CD4-positive, alpha-beta memory T cell (primary cell): ENCODE results near the gene EPHB2. TPM values are rescaled to one million over a fixed set of nuclear protein-coding genes. Genes with fewer than 3 reads are reported as not detected.

Experiments
- CTCF ChIA-PET: fragments of 350-600 bp; sonication (Branson Sonifier 250); formaldehyde crosslinking; loops from one replicate; lab custom pipeline; 2021; ENCODE audit warnings: inconsistent platforms; ENCODE audit not compliant: partially characterized antibody; lab: Charles Lee
- POLR2A ChIA-PET: fragments of 350-600 bp; sonication (Branson Sonifier 250); formaldehyde crosslinking; loops from one replicate; lab custom pipeline; 2021; ENCODE audit not compliant: partially characterized antibody; lab: Charles Lee
- DNase-seq, 5 donors: peaks; one replicate each; pipeline versions ENCODE4 v3.0.0 to v3.0.0-alpha.2; 2020 to 2022; ENCODE audit warnings: mixed read lengths in 1 of 5
- H3K27ac ChIP-seq: one replicate; pipeline ENCODE4 v1.7.0; 2013; ENCODE audit warnings: low read depth, low read length
- H3K27me3 ChIP-seq: 2 replicates; pipeline ENCODE4 v1.7.0; 2013; ENCODE audit warnings: mild to moderate bottlenecking, low read length, moderate library complexity; ENCODE audit not compliant: insufficient read depth
- H3K36me3 ChIP-seq: 2 replicates; pipeline ENCODE4 v1.7.0; 2013; ENCODE audit warnings: mild to moderate bottlenecking, low read length, moderate library complexity; ENCODE audit not compliant: insufficient read depth
- H3K4me1 ChIP-seq: 2 replicates; pipeline ENCODE4 v1.7.0; 2013; ENCODE audit warnings: mild to moderate bottlenecking, low read length, moderate library complexity; ENCODE audit not compliant: insufficient read depth
- H3K4me3 ChIP-seq, 2 donors: one replicate each; pipeline ENCODE4 v1.7.0; 2013; ENCODE audit warnings: low read length in 2 of 2, mild to moderate bottlenecking in 1 of 2
- H3K9me3 ChIP-seq, 2 donors: one replicate each; pipeline ENCODE4 v1.7.0; 2013; ENCODE audit warnings: low read length in 2 of 2, control low read depth in 1 of 2; ENCODE audit not compliant: control insufficient read depth in 1 of 2
- H3K27ac Mint-ChIP-seq, 7 donors: one replicate each; pipeline ENCODE4 v1.8.0; 2020 to 2021; ENCODE audit warnings: mixed read lengths in 7 of 7, mild to moderate bottlenecking in 6 of 7, inconsistent platforms in 3 of 7, moderate library complexity in 3 of 7
- H3K27me3 Mint-ChIP-seq, 2 donors: one replicate each; pipeline ENCODE4 v1.8.0; 2020 to 2021; ENCODE audit warnings: mixed read lengths in 2 of 2
- H3K36me3 Mint-ChIP-seq, 2 donors: one replicate each; pipeline ENCODE4 v1.8.0; 2020 to 2021; ENCODE audit warnings: mixed read lengths in 2 of 2, inconsistent platforms in 1 of 2, mild to moderate bottlenecking in 1 of 2
- H3K4me1 Mint-ChIP-seq, 4 donors: one replicate each; pipeline ENCODE4 v1.8.0; 2020 to 2021; ENCODE audit warnings: mixed read lengths in 4 of 4, mild to moderate bottlenecking in 1 of 4
- H3K4me3 Mint-ChIP-seq, 8 donors: one replicate each; pipeline ENCODE4 v1.8.0; 2020 to 2021; ENCODE audit warnings: mixed read lengths in 8 of 8, mild to moderate bottlenecking in 7 of 8, moderate library complexity in 6 of 8, inconsistent platforms in 3 of 8
- H3K9me3 Mint-ChIP-seq, 8 donors: one replicate each; pipeline ENCODE4 v1.8.0; 2020 to 2021; ENCODE audit warnings: mixed read lengths in 8 of 8, mild to moderate bottlenecking in 5 of 8, inconsistent platforms in 3 of 8, moderate library complexity in 1 of 8
- intact Hi-C: fragments of 100-400 bp; cut with micrococcal nuclease; formaldehyde crosslinking; loops from one replicate; pipeline ENCODE4 v1.15.1; 2023
- polyA plus RNA-seq, 2 donors: library from polyadenylated mRNA; unstranded; fragments of 300-500 nt; fragmentation: Illumina TruSeq; gene quantifications; one replicate each; pipeline ENCODE4 v1.2.3, GENCODE V29; 2021
- total RNA-seq, 2 experiments: library from RNA; stranded (reverse); gene quantifications; one replicate each; pipeline ENCODE4 v1.2.3, GENCODE V29; 2021

The EPHB2 gene
- total and polyA plus RNA-seq, 4 experiments from 2014 or later = 0.35 to 0.36 TPM; not detected in 2

- Histone ChIP-seq H3K36me3 (no peaks in the 10 kb centered on the region), H3K4me1 (no peaks in the 10 kb centered on the region), H3K27ac (no peak overlapping the region), H3K4me3 (no peak overlapping the region), H3K27me3 (no peaks in the 10 kb centered on the region), H3K9me3 (no peaks in the 10 kb centered on the region)
- ChIA-PET POLR2A (no interaction called here), CTCF (no interaction called here)
- no peaks in the 10 kb centered on the region for H3K36me3 Mint-ChIP-seq
- no peaks in the 10 kb centered on the region for H3K9me3 Mint-ChIP-seq
- no peak overlapping the region for H3K27ac Mint-ChIP-seq
- no peak for DNase-seq
- peaks cover 3 to 15% of the 10 kb centered on the region in 2 donors for H3K27me3 Mint-ChIP-seq
- no peaks in the 10 kb centered on the region for H3K4me1 Mint-ChIP-seq
- H3K4me3 Mint-ChIP-seq = no peak overlapping the region
- intact Hi-C loops = no loop called here
Measured at GRCh38 chr1:22914156-22914555, 203.5 kb downstream of the EPHB2 start.

GRCh38 chr1:22914633-22915217 is 204.1 kb downstream of the EPHB2 start:
- Mint-ChIP-seq H3K4me3 (no peak overlapping the region), H3K27me3 (peaks cover 3 to 15% of the 10 kb centered on the region in 2 donors), H3K9me3 (no peaks in the 10 kb centered on the region), H3K27ac (peak overlapping the region in 1 of 7 donors; percentile 7), H3K4me1 (no peaks in the 10 kb centered on the region), H3K36me3 (no peaks in the 10 kb centered on the region)
- Histone ChIP-seq H3K27ac (no peak overlapping the region), H3K36me3 (no peaks in the 10 kb centered on the region), H3K9me3 (no peaks in the 10 kb centered on the region), H3K4me3 (no peak overlapping the region), H3K27me3 (no peaks in the 10 kb centered on the region), H3K4me1 (no peaks in the 10 kb centered on the region)
- no peak for DNase-seq
- ChIA-PET POLR2A (no interaction called here), CTCF (no interaction called here)
- intact Hi-C loops = no loop called here

GRCh38 chr1:22915231-22915630 is 204.6 kb downstream of the EPHB2 start:
- Mint-ChIP-seq H3K4me3 (no peak overlapping the region), H3K9me3 (no peaks in the 10 kb centered on the region), H3K36me3 (no peaks in the 10 kb centered on the region), H3K4me1 (no peaks in the 10 kb centered on the region), H3K27me3 (peaks cover 3 to 15% of the 10 kb centered on the region in 2 donors), H3K27ac (no peak overlapping the region)
- Histone ChIP-seq H3K36me3 (no peaks in the 10 kb centered on the region), H3K4me3 (no peak overlapping the region), H3K9me3 (no peaks in the 10 kb centered on the region), H3K4me1 (no peaks in the 10 kb centered on the region), H3K27me3 (no peaks in the 10 kb centered on the region), H3K27ac (no peak overlapping the region)
- POLR2A ChIA-PET = no interaction called here
- CTCF ChIA-PET = no interaction called here
- intact Hi-C loops = no loop called here
- DNase-seq = no peak

- Mint-ChIP-seq H3K27ac (no peak overlapping the region), H3K27me3 (peaks cover 3 to 15% of the 10 kb centered on the region in 2 donors), H3K4me1 (no peaks in the 10 kb centered on the region), H3K9me3 (no peaks in the 10 kb centered on the region), H3K4me3 (no peak overlapping the region), H3K36me3 (no peaks in the 10 kb centered on the region)
- no peak overlapping the region for H3K4me3 ChIP-seq
- no peaks in the 10 kb centered on the region for H3K27me3 ChIP-seq
- H3K27ac ChIP-seq = no peak overlapping the region
- POLR2A ChIA-PET = no interaction called here
- intact Hi-C loops = no loop called here
- H3K36me3 ChIP-seq = no peaks in the 10 kb centered on the region
- CTCF ChIA-PET = no interaction called here
- H3K4me1 ChIP-seq = no peaks in the 10 kb centered on the region
- DNase-seq = no peak
- H3K9me3 ChIP-seq = no peaks in the 10 kb centered on the region
Measured at GRCh38 chr1:22915816-22916470, 205.3 kb downstream of the EPHB2 start.

- intact Hi-C loops = no loop called here
- POLR2A ChIA-PET = no interaction called here
Measured at GRCh38 chr1:22916471-22916820, 205.8 kb downstream of the EPHB2 start.

GRCh38 chr1:22917989-22918388 is 207.3 kb downstream of the EPHB2 start:
- ChIA-PET CTCF (no interaction called here), POLR2A (no interaction called here)
- DNase-seq = no peak
- Mint-ChIP-seq H3K4me3 (no peak overlapping the region), H3K27ac (no peak overlapping the region), H3K27me3 (peaks cover 3 to 16% of the 10 kb centered on the region in 2 donors), H3K4me1 (no peaks in the 10 kb centered on the region), H3K36me3 (no peaks in the 10 kb centered on the region), H3K9me3 (peaks cover 0 to 2% (median 0%) of the 10 kb centered on the region in 8 donors)
- H3K9me3 ChIP-seq = no peaks in the 10 kb centered on the region
- H3K36me3 ChIP-seq = no peaks in the 10 kb centered on the region
- H3K27me3 ChIP-seq = no peaks in the 10 kb centered on the region
- intact Hi-C loops = no loop called here
- H3K27ac ChIP-seq = no peak overlapping the region
- no peak overlapping the region for H3K4me3 ChIP-seq
- H3K4me1 ChIP-seq = no peaks in the 10 kb centered on the region

More at GRCh38 chr1:22916471-22916820, 205.8 kb downstream of the EPHB2 start:
- H3K4me3 ChIP-seq = no peak overlapping the region
- Mint-ChIP-seq H3K9me3 (no peaks in the 10 kb centered on the region), H3K27me3 (peaks cover 3 to 15% of the 10 kb centered on the region in 2 donors), H3K36me3 (no peaks in the 10 kb centered on the region), H3K4me1 (no peaks in the 10 kb centered on the region), H3K4me3 (no peak overlapping the region), H3K27ac (no peak overlapping the region)
- no peaks in the 10 kb centered on the region for H3K27me3 ChIP-seq
- no peaks in the 10 kb centered on the region for H3K9me3 ChIP-seq
- H3K4me1 ChIP-seq = no peaks in the 10 kb centered on the region
- H3K27ac ChIP-seq = no peak overlapping the region
- CTCF ChIA-PET = no interaction called here
- no peaks in the 10 kb centered on the region for H3K36me3 ChIP-seq
- no peak for DNase-seq

GRCh38 chr1:22918644-22919043 is 208.0 kb downstream of the EPHB2 start:
- H3K9me3 ChIP-seq = no peaks in the 10 kb centered on the region
- no peaks in the 10 kb centered on the region for H3K36me3 ChIP-seq
- intact Hi-C loops = no loop called here
- H3K27ac ChIP-seq = no peak overlapping the region
- ChIA-PET POLR2A (no interaction called here), CTCF (no interaction called here)
- no peaks in the 10 kb centered on the region for H3K27me3 ChIP-seq
- H3K4me3 Mint-ChIP-seq = no peak overlapping the region
- DNase-seq = no peak
- H3K36me3 Mint-ChIP-seq = no peaks in the 10 kb centered on the region
- no peaks in the 10 kb centered on the region for H3K4me1 Mint-ChIP-seq
- H3K4me1 ChIP-seq = no peaks in the 10 kb centered on the region
- peaks cover 0 to 2% (median 0%) of the 10 kb centered on the region in 8 donors for H3K9me3 Mint-ChIP-seq
- H3K27ac Mint-ChIP-seq = no peak overlapping the region
- peaks cover 3 to 18% of the 10 kb centered on the region in 2 donors for H3K27me3 Mint-ChIP-seq
- H3K4me3 ChIP-seq = no peak overlapping the region
